Cortex of kidney (tissue), 1 donor: ENCODE measurements around the gene NRG4.
"Not testable (repeated sequence)": the region's sequence is repeated elsewhere in the genome, so short reads cannot be mapped to it uniquely, and the experiment has no call there.

Experiments
- DNase-seq: peaks from one replicate; lab custom pipeline; 2025; lab: John Stamatoyannopoulos, UW

The NRG4 gene

GRCh38 chr15:75992897-75993296 lies 19.3 kb downstream of the NRG4 start:
- DNase-seq: no peak

- DNase-seq: no peak
These were observed 22.3 kb downstream of the NRG4 start for GRCh38 chr15:75989875-75990274.

GRCh38 chr15:75989045-75989444 lies 23.2 kb downstream of the NRG4 start:
- no peak for DNase-seq

- DNase-seq: no peak
These were observed 26.3 kb downstream of the NRG4 start for GRCh38 chr15:75985971-75986370.

- not testable (repeated sequence) for DNase-seq
These were observed 27.5 kb downstream of the NRG4 start for GRCh38 chr15:75984706-75985105.

- no peak for DNase-seq
These were observed 29.8 kb downstream of the NRG4 start for GRCh38 chr15:75982468-75982867.

GRCh38 chr15:75981149-75981815 lies 30.9 kb downstream of the NRG4 start:
- no peak for DNase-seq

- DNase-seq: not testable (repeated sequence)
These were observed 35.5 kb downstream of the NRG4 start for GRCh38 chr15:75976766-75977165.

- DNase-seq: no peak
These were observed 46.2 kb downstream of the NRG4 start for GRCh38 chr15:75966073-75966472.

GRCh38 chr15:75961331-75961730 lies 50.9 kb downstream of the NRG4 start:
- no peak for DNase-seq

- no peak for DNase-seq
These were observed 56.5 kb downstream of the NRG4 start for GRCh38 chr15:75955720-75956119.

- no peak for DNase-seq
These were observed 59.7 kb downstream of the NRG4 start for GRCh38 chr15:75952525-75952924.

GRCh38 chr15:75948761-75949296 lies 63.4 kb downstream of the NRG4 start:
- DNase-seq: no peak

- no peak for DNase-seq
These were observed 65.1 kb downstream of the NRG4 start for GRCh38 chr15:75947092-75947491.

GRCh38 chr15:75945953-75946352 lies 66.3 kb downstream of the NRG4 start:
- no peak for DNase-seq

- DNase-seq: no peak
These were observed 68.5 kb downstream of the NRG4 start for GRCh38 chr15:75943713-75944215.

GRCh38 chr15:75943246-75943645 lies 69.0 kb downstream of the NRG4 start:
- no peak for DNase-seq

GRCh38 chr15:75942464-75942863 lies 69.8 kb downstream of the NRG4 start:
- DNase-seq: no peak

GRCh38 chr15:75930866-75931265 lies 81.4 kb downstream of the NRG4 start:
- no peak for DNase-seq

- no peak for DNase-seq
These were observed 82.2 kb downstream of the NRG4 start for GRCh38 chr15:75929799-75930565.

- DNase-seq: no peak
These were observed 83.3 kb downstream of the NRG4 start for GRCh38 chr15:75928680-75929608.

GRCh38 chr15:75927601-75928000 lies 84.6 kb downstream of the NRG4 start:
- no peak for DNase-seq
